Natural killer cell (primary cell): ENCODE data around the gene CDC26. TPM values are rescaled to one million over a fixed set of nuclear protein-coding genes. Genes with fewer than 3 reads are reported as not detected.

Experiments
- ATAC-seq, 3 donors: fragments of 150-1000 bp in 2 of 3; fragments of 200-7000 bp in 1 of 3; cut with Tn5 transposase; 1 replicate in 1 of 3; 2 replicates in 2 of 3; pipeline ENCODE4 v1.10.0; 2021; ENCODE audit warnings: mild to moderate bottlenecking in 2 of 3, moderate library complexity in 2 of 3
- DNase-seq, 2 donors: peaks; one replicate each; pipeline versions ENCODE4 v3.0.0 to v3.0.0-alpha.2; 2013 to 2021; ENCODE audit warnings: mixed read lengths in 1 of 2
- H3K27ac ChIP-seq: one replicate; pipeline ENCODE4 v1.5.1; 2013; ENCODE audit warnings: mild to moderate bottlenecking, low read length
- H3K27me3 ChIP-seq: one replicate; pipeline ENCODE4 v1.6.1; 2013; ENCODE audit warnings: low read length; ENCODE audit not compliant: control insufficient read depth, insufficient read depth
- H3K36me3 ChIP-seq: one replicate; pipeline ENCODE4 v1.6.1; 2013; ENCODE audit warnings: low read length; ENCODE audit not compliant: control insufficient read depth, insufficient read depth
- H3K4me1 ChIP-seq: one replicate; pipeline ENCODE4 v1.6.1; 2013; ENCODE audit warnings: low read length; ENCODE audit not compliant: control insufficient read depth, insufficient read depth
- H3K4me3 ChIP-seq: one replicate; pipeline ENCODE4 v1.5.1; 2013; ENCODE audit warnings: low read length
- H3K9me3 ChIP-seq: one replicate; pipeline ENCODE4 v1.6.1; 2013; ENCODE audit warnings: low read length; ENCODE audit not compliant: control insufficient read depth, insufficient read depth
- H3K27ac Mint-ChIP-seq, 2 donors: one replicate each; pipeline ENCODE4 v1.8.0; 2022; ENCODE audit warnings: mild to moderate bottlenecking in 2 of 2, mixed read lengths in 2 of 2, moderate library complexity in 1 of 2
- H3K27me3 Mint-ChIP-seq, 2 donors: one replicate each; pipeline ENCODE4 v1.8.0; 2022; ENCODE audit warnings: low read depth in 2 of 2, mixed read lengths in 2 of 2
- H3K36me3 Mint-ChIP-seq: one replicate; pipeline ENCODE4 v1.8.0; 2022; ENCODE audit warnings: mixed read lengths
- H3K4me1 Mint-ChIP-seq, 2 donors: one replicate each; pipeline ENCODE4 v1.8.0; 2022; ENCODE audit warnings: mixed read lengths in 2 of 2
- H3K4me3 Mint-ChIP-seq: one replicate; pipeline ENCODE4 v1.8.0; 2022; ENCODE audit warnings: mild to moderate bottlenecking, moderate library complexity, mixed read lengths
- H3K9me3 Mint-ChIP-seq, 2 donors: one replicate each; pipeline ENCODE4 v1.8.0; 2022; ENCODE audit warnings: mixed read lengths in 2 of 2
- CTCF ChIP-seq: fragments of 200-600 bp; IDR thresholded peaks from one replicate; pipeline ENCODE4 v1.8.0; 2022; ENCODE audit warnings: antibody characterized with exemption
- WGBS: methylation state at CpG from one replicate; pipeline ENCODE4 v1.1.7; 2013; ENCODE audit warnings: missing lambda C conversion rate; ENCODE audit not compliant: insufficient coverage; 5-methylcytosine and 5-hydroxymethylcytosine counted together
- intact Hi-C: fragments of 100-400 bp; cut with micrococcal nuclease; formaldehyde crosslinking; loops from one replicate; pipeline ENCODE4 v1.14.2; 2022
- total RNA-seq, 4 donors: library from RNA; stranded (reverse); fragments of 120-200 nt in 1 of 4; gene quantifications; one replicate each; pipeline versions ENCODE4 v1.2.3 to v1.2.4, GENCODE V29; 2013 to 2022

Gene CDC26
- total RNA-seq, 3 donors from 2014 or later (not counting 1 experiment from before 2014, with no cell fraction given) = 16.8 to 24.8 (median 21.5) TPM

DNA sequence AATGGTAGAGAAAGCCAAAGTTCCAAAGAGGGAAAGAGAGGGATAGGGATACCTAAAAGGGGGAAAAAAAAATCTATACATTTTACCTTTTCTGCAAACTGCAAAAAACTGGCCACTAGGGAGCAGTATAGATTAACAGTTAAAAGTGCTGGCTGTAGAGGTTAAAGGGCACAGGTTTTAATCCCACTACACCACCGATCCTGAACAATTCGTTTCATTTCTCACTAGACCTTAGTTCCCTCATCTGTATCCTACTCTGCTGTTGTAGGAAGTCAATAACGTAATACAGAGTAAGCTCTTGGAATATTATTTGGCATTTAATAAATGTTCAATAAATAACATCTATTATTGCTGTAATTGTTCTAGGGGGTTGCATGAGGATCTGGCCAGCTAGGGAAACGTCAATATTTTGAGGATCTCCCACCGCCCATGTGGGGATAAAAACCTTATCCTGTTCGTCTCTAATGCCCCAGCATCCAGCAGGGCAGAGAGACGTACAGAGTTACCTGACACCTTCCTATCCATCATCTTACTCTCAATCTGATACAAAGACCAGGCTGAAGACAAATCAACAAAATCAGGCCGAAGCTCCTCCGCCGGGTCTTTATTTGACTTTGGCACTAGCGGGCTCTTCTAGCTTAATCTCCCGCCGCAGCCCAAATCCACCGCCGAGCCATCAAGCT is 757 bp downstream of the CDC26 start:
- no peaks in the 10 kb centered on the region for H3K27me3 ChIP-seq
- under 1% methylated on average over 12 of the region's 15 CpGs for WGBS
- H3K27ac ChIP-seq = peak overlapping the region; percentile 95
- Mint-ChIP-seq H3K4me1 (peaks cover 4 to 11% of the 10 kb centered on the region in 2 donors), H3K9me3 (no peaks in the 10 kb centered on the region), H3K27ac (no peak overlapping the region), H3K4me3 (no peak overlapping the region), H3K36me3 (peaks cover 20% of the 10 kb centered on the region), H3K27me3 (no peaks in the 10 kb centered on the region)
- peaks cover 8% of the 10 kb centered on the region for H3K4me1 ChIP-seq
- peak; percentile 77 for TF ChIP-seq CTCF
- intact Hi-C loops = loop anchor here (1.0 to 10.0 kb wide), 6 partner anchors 53 to 384 kb away; partner anchors contain the start of genes C9orf43, FKBP15, POLE3 and SLC31A1
- no peaks in the 10 kb centered on the region for H3K9me3 ChIP-seq
- peaks cover 52% of the 10 kb centered on the region for H3K36me3 ChIP-seq
- peak overlapping the region; percentile 89 for H3K4me3 ChIP-seq
- DNase-seq (peak in 1 of 2 donors; percentile 80), ATAC-seq (peak; percentile 23 to 51 (median 41))

- no peaks in the 10 kb centered on the region for H3K9me3 Mint-ChIP-seq
- DNase-seq = no peak
- H3K27me3 ChIP-seq = no peaks in the 10 kb centered on the region
- intact Hi-C loops = loop anchor here (10.0 kb wide), 1 partner anchor 245 kb away; no protein-coding TSS in a partner anchor
- no peak for TF ChIP-seq CTCF
- H3K27ac ChIP-seq = no peak overlapping the region
- H3K36me3 Mint-ChIP-seq = peaks cover 13% of the 10 kb centered on the region
- peaks cover 3% of the 10 kb centered on the region for H3K4me1 ChIP-seq
- peaks cover 62% of the 10 kb centered on the region for H3K36me3 ChIP-seq
- ATAC-seq = no peak
- H3K4me3 ChIP-seq = no peak overlapping the region
- 100% methylated on average over 1 of the region's 2 CpGs for WGBS
- H3K4me3 Mint-ChIP-seq = no peak overlapping the region
- no peak overlapping the region for H3K27ac Mint-ChIP-seq
- peaks cover 5 to 12% of the 10 kb centered on the region in 2 donors for H3K4me1 Mint-ChIP-seq
- H3K27me3 Mint-ChIP-seq = no peaks in the 10 kb centered on the region
- no peaks in the 10 kb centered on the region for H3K9me3 ChIP-seq
Measured at GRCh38 chr9:113269871-113270270, 5.5 kb downstream of the CDC26 start.

DNA sequence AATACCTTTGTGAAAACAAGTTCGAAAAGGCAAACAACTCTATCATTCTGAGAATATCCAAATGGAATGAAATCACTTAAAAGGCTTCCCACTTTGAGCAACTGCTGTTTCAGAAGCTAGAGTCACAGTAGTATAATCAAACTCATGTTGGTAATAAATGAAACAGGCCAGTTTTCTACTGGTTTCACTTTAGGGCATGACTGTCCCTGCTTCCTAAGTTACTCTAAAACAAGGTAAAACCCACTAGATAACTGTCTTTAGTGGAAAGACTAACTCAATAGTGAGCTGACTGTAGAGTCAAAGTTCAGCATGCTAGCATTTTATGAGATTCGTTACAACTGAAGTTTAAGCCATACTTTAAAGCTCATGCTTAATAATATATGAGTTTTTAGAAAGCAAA is 6.0 kb downstream of the CDC26 start:
- Mint-ChIP-seq H3K9me3 (no peaks in the 10 kb centered on the region), H3K27ac (no peak overlapping the region), H3K36me3 (peaks cover 13% of the 10 kb centered on the region), H3K4me3 (no peak overlapping the region), H3K4me1 (peaks cover 5 to 12% of the 10 kb centered on the region in 2 donors), H3K27me3 (no peaks in the 10 kb centered on the region)
- ATAC-seq = no peak
- intact Hi-C loops = no loop called here
- no peak overlapping the region for H3K4me3 ChIP-seq
- no peaks in the 10 kb centered on the region for H3K27me3 ChIP-seq
- no peaks in the 10 kb centered on the region for H3K9me3 ChIP-seq
- no peak for DNase-seq
- H3K36me3 ChIP-seq = peaks cover 62% of the 10 kb centered on the region
- H3K4me1 ChIP-seq = no peaks in the 10 kb centered on the region
- no peak overlapping the region for H3K27ac ChIP-seq
- no peak for TF ChIP-seq CTCF
- WGBS = 100% methylated on average over 1 of the region's 2 CpGs
